ENCODE results near the gene PAXX.

PAXX gene

DNA sequence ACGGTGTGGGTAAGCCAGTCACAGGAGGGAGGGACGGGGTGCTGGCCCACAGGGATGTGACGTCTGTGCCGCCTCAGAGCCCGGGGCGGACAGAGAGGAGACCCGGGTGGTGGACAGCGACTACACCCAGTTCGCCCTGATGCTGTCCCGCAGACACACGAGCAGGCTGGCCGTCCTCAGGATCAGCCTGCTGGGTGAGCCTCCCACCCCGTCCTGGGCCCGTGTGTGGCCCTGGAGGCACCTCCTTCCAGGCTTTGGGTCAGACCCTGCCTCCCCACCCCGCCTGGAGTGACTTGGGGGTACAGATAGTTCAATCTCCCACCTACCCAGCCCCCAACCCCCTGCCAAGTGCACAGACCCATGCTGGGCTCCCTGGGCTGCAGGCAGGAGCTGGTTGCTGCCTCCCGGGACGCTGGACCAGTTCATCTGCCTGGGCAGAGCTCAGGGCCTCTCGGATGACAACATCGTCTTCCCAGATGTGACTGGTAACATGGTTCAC is 38.4 kb upstream of the PAXX start:
- no peak for DNase-seq

DNA sequence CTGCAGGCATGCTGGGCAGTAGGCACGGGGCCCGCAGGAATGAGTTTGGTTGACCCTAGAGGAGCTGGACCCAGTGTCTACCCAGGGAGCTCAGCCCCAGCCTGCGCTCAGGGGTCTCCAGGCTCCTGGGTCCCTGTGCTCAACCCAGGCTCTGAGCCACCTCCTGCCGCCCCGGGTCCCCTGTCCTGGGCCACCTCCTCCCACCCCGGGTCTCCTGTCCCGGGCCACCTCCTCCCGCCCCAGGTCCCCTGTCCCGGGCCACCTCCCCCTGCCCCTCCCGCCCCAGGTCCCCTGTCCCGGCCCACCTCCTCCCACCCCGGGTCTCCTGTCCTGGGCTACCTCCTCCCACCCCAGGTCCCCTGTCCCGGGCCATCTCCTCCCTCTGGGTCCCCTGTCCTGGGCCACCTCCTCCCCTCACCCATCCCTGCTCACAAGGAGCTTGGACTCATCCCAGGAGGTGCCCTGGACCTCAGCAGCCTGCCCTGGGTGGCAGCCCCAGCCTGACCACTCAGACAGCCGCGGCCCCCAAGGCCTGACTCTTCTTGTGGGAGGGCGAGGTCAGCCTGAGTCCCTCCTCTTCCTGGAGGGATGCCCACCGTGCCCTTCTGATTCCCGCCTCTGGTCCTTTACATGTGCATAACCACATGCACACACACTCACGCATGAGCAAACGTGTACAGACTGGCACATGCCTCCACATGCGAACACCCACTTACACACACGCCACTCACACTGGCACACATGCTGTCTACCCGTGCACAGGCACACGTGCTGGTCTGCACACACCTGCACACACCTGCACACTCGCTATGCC is 37.7 kb upstream of the PAXX start:
- no peak for DNase-seq

DNA sequence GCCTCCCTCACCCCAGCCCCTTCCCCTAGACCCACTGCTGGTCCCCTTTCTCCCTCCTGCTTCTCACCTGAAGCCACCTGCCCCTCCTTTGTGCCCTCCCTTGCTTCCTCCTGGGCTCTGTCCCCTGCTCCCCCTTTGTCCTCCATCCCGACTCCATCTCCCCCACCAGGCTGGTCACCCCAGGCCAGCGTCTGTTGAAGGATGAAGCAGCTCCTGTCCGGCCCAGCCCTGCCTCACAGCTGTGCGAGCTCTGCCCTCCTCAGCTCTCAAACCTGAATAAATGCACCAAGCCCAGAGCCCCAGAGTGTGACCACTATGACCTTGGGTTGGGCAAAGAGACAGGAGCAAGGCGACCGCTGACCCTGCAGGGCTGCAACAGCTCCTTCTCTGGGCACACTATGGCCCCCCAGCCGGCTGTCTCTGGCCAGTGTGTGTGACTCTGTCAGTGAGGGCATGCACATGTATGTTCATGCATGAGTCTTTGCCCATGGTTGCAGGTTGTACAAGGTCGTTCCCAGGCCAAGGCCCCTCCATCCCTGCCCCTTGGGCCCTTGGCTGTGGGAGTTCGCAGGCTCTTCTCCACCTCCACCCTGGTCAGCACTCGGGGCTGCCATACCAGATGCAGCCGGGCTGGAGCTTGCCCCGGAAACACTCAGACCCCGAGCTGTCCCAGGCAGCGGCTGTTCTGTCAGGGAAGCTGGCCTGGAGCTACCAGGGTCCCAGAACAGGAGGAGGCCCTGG is 36.9 kb upstream of the PAXX start:
- DNase-seq = no peak

DNA sequence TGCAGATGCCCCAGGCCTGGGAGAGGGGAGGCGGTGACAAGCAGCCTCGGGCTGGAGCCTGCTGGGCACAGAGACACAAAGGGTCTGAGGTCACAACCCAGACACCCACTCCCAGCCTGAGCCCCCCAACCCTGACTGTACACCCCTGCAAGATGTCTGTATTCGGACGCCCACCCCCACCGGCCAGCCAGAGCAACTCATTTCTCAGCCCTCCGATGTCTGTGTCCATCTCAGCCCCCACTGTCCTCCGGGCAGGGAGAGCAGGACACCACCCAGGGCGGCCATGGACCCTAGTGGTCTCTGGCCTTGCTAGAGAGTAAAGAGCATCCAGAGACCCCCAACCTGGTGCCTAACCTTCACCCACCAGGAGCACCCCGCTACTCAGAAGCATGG is 36.3 kb upstream of the PAXX start:
- DNase-seq = no peak

DNA sequence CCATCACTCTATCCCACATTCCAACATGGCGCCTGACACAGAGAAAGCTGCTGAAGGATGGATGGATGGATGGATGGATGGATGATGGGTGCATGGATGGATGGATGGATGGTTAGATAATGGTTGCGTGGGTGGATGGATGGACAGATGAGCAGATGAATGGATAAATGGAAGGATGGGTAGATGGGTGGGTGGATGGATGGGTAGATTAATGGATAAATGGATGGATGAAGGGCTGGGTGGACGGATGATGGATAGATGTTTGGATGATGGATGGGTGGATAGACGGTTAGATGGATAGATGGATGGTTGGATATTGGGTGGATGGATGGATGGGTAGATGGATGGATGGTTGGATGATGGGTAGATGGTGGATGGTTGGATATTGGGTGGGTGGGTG is 35.6 kb upstream of the PAXX start:
- DNase-seq = no peak

DNA sequence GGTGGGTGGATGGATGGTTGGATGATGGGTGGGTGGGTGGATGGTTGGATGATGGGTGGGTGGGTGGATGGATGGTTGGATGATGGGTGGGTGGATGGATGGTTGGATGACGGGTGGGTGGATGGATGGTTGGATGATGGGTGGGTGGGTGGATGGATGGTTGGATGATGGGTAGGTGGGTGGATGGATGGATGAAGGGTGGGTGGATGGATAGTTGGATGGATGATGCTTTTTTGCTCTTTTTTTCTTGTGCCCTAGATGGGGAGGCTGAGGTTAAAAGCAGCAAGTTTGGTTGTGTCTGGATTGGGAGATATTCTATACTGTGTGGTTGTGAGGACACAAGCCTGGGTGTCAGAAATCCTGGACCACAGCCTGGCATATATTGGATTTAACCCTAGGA is 34.8 kb upstream of the PAXX start:
- no peak for DNase-seq

DNA sequence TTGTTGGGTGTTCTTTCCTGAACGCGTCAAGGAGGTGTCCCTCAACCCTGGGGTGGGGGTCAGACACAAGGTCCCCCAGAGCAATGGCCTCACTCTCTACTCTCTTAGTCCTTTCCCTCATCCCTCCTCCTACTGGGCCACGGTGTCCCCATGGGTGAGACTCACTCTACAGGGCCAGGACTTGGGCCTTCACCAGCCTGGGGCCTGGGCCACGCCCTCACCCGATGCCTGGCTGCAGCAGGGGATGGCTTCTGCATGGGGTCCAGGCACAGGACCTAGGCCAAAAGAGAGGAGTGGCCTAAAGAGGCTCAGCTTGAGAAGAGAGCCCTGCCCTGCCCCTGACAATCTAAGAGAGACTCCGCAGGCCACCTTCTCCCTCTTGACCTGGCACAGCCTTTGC is 34.3 kb upstream of the PAXX start:
- DNase-seq = no peak

DNA sequence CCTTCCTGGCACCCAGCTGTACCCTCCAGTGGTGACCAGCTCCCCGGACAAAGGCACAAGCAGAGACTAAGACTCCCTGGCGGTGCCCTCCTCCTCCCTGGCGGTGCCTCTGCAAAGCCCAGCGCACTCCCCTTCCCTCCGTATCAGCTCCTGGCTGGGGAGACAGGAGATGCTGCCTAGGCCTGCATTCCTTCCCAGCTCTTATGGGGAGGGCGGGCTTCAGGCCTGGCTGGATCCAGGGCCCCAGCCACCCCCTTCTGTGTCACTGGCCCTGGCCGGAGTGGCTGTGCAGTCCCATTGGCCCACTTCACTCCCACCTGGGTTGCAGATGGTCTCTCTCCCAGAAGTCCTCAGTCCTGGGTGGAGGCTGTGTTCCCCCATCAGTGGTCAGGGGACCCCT is 33.7 kb upstream of the PAXX start:
- DNase-seq = no peak

DNA sequence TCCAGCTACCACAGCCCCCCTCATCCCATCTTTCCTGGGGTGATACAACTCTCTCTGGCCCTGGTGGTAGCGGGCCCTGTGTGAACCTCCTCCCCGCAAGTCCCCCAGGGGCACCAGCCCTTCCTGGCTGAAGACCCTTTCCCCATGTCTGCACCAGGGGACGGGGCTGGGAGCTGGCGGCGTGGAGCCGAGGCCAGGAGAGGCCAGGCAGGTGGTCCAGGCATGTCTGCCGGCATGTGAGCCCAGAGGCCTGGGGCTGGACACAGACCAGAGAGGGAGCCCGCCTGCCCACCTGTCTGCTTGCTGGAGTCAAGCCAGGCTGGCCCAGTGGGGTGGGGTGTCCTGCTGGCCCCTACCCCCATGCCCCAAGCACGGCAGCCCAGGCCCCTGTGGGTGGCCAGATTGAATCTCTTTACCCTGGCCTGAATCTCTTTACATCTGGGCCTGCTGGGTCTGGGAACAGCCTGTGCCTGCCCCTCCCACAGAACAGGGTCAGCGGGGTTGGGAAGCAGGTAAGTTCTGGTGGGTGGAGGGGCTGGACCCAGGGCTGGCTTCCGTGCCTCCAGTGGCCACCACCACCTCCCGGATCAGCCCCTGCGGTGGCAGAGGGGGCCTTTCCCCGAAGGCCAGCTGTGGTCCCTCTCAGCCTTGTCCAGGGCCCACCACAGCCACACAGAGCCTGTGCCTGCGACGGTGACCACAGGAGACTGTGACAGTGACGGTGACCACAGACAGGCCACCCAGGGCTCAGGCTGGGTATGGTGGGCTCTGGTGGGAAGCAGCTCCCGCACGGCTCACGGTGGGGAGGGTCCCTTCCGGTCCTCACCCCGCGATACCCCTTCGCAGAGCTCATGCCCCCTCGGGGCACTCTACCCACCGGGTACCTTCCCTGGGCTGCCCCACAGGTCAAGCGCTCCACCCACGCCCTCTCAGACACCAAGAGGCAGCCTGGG is 33.0 kb upstream of the PAXX start:
- no peak for DNase-seq

DNA sequence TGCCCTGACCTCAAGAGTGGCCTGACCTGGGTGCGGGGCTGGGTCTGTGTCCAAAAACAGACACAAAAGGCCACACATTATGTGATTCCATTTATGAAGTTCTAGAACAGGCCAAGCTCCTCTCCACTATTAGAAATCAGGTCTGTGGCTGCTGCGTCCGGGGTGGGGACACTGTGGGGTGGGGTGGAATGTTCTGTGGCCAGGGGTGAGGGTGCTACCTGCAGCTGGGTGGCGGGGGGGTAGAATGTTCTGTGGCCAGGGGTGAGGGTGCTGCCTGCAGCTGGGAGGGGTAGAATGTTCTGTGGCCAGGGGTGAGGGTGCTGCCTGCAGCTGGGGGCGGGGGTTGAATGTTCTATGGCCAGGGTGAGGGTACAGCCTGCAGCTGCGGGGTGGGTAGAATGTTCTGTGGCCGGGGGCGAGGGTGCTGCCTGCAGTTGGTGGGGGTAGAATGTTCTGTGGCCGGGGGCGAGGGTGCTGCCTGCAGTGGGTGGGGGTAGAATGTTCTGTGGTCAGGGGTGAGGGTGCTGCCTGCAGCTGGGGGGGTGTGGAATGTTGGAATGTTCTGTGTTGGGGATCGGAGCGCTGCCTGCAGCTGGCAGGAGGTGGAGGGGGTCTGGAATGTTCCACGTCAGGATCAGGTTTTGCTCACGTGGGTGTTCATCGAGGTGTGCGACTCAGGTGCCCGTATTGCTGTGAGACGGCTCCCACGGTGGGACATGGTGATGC is 31.8 kb upstream of the PAXX start:
- no peak for DNase-seq

DNA sequence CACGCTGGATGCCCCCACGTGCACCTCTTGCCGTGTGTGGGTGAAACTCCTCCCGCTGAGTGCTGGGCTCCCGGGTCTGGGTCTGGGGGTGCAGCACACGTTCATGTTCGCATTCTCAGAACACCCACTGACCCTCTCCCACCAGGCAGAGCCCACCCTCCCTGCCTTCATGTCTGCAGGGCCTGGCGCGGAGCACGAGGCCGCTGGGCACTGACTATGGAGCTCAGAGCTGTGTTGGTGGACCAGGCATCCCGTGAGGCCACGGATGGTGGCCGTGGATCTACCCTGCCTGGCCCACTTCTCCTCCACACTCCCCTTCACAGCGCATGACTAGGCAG is 31.3 kb upstream of the PAXX start:
- no peak for DNase-seq

DNA sequence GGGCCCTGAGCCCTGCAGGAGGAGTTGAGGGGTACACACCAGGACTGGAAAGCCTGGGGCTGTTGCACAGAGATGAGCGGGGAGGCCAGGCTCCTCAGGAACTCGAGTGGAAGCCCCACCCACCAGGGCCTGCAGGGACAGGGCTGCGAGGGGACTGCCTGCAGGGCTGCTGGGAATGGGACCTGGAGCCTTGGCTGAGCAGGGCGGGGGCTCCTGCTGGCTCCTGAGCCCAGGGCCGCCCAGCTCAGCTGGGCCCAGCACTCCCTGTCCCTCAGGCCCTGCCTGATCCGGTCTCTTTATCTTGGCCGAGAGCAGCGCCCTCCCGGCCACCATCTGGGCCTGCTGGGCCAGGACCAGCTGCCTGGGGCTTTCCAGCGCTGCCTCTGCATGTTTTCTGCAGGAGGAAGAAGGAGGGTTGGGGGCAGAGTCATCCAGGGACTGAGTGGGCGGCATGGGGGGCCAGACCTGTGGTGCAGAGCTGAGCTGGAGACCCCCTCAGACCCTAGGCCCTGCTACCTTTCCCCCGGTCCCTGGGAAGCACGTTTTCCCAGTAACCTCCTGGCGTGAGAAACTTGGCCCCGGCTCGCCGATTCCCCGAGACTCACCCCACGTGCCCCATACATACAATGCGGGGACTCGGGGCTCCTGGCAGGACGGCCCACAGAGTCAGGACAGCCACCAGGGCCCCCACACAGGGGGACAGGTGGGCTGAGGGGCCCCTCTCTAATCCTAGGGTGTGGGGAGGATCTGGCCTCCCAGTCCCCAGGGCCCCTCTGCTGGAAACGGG is 30.8 kb upstream of the PAXX start:
- no peak for DNase-seq

DNA sequence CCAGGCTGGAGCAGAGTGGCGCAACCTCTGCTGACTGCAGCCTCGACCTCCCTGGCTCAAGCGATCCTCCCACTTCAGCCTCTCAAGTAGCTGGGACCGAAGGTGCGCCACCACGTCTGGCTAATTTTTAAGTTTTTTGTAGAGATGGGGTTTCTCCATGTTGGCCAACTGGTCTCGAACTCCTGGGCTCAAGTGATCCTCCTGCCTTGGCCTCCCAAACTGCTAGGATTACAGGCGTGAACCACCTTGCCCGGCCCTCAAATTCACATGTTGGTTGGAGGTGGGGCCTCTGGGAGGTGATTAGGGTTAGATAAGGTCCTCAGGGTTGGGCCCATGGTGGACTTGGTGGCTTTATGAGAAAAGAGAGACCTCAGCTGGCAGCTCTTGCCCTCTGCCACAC is 30.1 kb upstream of the PAXX start:
- DNase-seq = no peak

DNA sequence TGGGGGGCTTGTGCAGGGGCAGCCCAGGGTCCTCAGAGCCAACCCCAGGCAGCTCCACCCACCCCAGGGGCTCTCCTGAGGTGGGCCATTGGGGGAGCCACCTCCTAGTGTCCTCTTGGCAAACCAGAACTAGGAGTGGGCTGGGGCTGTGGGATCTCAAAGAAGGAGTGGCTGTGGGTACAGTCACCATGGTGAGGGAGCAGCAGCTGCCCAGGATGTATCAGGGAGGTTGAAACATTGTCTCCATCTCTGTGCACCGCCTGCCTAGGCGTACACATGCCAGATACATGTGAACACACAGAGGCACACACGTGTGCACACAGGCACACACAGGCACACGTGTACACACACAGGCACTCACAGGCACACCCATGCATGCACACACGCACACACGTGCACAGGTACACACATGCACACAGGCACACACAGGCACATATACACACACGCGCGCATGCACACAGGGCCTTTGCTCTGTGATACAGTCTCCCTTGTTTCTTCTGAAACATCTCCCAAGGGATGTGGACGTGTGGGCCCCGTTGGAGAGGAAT is 29.4 kb upstream of the PAXX start:
- no peak for DNase-seq

DNA sequence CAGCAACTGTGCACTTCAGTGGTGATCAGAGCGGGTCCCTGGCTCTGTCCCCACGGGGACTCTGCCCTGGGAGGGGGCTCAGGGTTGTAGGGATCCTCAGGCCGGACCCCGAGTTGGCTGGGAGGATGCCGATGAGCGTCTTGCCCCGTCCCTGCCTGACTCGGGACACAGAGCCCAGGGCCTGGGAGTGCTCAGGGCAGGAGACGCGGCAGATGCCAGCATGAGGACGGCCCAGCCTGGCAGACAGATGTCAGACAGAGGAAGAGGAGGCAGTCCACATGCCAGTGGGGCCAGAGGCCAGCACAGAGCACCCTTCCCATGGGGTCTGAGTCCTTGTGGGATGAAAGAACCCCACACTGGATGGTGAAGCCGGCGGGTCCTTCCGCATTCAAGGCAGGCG is 28.9 kb upstream of the PAXX start:
- no peak for DNase-seq

DNA sequence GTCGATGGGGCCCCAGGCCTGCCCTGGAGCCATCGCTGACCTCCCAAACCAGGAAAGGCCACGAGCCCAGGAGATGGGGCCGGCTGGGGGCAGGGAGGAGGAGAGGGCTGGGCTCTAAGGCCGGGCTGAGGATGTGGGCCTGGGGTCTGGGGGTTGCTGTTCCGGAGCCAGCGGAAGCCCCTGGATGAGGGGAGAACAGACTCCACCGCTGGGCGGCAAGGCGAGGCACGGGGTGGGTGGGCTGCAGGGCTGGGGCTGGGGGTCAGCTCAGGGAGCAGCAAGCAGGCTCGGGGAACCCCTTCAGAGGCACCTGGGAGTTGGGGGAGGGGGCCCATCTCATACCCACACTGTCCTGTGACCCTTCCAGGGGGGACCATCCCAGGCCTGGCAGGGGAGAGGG is 28.5 kb upstream of the PAXX start:
- no peak for DNase-seq

DNA sequence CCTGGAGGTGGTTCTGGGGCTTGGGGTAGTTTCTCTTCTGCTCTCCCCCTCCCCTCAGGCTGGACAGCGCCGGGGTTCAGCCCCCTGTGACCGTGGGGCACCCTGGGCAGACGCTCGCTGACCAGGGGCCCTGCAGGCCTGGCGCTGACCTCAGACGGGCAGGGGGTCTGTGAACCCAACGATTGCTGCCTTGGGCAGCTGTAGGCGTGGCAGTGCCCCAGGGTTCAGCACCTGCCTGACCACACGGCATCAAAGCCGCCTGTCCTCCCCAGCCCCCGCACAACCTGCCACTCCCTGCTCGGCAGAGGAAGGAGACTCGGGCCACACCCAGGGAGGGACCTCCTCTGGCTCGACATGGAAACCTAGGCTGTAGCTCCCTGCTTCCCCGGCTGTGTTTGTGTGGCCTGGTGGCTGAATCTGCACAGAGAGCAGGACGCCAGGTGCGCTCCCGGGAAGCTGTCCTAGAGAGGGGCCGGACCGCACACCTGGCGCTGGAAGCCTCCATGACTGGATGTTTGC is 28.0 kb upstream of the PAXX start:
- no peak for DNase-seq

DNA sequence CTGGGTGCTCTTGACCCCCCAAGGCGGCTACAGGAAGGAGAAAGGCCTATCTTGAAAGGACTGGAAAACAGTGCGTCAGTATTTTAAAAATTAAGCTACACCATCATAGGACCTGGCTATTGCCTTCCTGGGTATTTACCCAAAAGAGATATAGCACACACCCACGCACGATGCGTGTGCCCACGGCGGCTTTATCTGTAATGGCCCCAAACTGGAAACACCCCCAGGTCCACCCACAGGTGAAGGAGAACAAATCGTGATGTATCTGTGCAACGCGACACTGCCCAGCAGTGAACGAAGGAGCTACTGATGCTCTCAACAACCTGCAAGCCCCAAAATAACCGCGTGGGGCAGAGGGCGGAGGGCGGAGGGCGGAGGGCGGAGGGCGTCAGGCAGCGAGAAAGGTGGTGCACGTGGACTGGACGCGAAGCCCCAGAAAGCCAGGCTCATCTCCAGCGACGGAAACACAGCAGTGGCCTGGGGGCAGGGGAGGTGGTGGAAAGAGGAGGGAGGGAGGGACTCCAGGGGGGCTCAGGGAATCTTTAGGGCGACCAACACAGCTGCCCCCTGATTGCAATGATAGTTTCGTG is 27.3 kb upstream of the PAXX start:
- no peak for DNase-seq

DNA sequence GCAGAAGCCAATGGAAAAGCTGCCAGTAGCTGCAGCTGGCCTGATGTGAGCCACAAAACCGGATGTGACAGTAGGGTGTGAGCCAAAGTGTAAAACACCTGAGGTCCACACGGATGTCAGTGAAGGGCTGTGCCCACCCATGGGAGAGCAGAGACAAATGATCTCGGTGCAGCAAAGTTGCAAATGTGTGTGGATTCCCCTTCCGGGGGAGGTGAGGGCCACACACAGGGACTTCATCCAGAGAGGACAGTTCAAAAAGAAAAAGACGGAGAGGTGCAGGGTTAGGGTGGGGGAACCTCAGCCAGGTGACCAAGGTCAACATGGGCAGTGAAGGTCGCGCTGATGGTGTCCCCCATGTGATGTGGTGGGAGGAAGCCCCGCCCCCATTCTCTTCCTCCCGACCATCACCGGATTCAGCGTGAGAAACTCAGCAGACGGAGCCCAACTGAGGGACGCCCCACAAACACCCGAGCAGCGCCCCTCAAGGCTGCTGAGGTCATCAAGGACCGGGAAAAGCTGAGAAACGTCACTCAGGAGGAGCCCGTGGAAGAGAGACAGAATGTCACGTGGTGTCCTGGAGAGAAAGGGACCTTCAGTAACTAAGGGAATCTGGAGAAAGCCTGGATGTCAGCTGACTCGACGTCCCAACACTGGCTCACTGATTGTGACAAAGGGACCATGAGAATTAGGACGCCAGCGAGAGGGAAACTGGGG is 26.3 kb upstream of the PAXX start:
- DNase-seq = no peak

All from NCI-H1694 treated with DMSO at 0.1 percent for 48 hours (cell line).